ENCODE results near the gene MICU1. TPM values are rescaled to one million over a fixed set of nuclear protein-coding genes. Genes with fewer than 3 reads are reported as not detected.
A peak's percentile ranks its signal among the peaks of the same experiment; 100 is the strongest.

MICU1 gene
- polyA plus RNA-seq, 1 of the 3 experiments (the other 2 are of a cell fraction) = 24.6 TPM

DNA sequence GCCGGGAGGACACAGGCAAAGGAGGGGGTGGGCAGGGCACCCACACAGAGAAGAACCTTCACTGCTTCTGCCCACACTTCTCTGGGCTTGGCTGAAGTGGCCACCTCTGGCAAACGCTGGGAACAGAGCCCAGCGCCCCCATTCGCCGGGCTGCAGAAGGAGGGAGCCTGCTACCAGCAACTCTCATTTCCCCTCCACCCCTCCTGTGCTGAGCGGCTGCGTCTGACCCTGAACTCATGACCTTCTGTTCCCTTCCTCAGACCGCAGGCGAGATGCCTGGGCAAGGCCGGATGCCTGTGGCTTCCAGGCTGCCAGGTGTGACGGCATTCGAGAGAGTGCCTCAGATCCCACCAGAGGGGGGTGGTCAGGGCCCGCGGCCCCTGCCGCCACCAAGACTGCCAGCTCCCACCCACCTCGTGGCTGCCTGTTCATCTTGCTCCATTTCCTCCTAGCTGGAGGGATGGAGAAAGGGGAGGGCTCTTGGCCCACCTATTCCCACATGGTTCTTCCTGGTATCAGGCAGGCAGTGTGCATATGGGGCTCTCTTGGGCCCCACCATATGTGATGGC lies 291.0 kb downstream of the MICU1 start:
- H3K79me2 ChIP-seq (ENCODE audit: insufficient read depth) = no peaks in the 10 kb centered on the region
- H3K9me2 ChIP-seq = no peaks in the 10 kb centered on the region
- no peaks in the 10 kb centered on the region for H3K9me3 ChIP-seq
- no peaks in the 10 kb centered on the region for H3K27me3 ChIP-seq (ENCODE audit: insufficient read depth)
- peak; percentile 56 for DNase-seq
- ChIA-PET CTCF (interaction anchor here (1.0 to 14.0 kb wide), 13 partner anchors 7 to 291 kb away, joined by 3 to 198 read pairs (median 5); partner anchors contain the start of genes DDIT4 and DNAJB12), POLR2A (interaction anchor here (0.7 to 15.0 kb wide), 3 partner anchors 14 to 227 kb away, joined by 3 to 234 read pairs (median 18); partner anchors contain the start of gene DDIT4)
- TF ChIP-seq RAD21 (IDR thresholded peaks at IDR 0.05; ENCODE audit: low read length) = peak; percentile 31
- TF ChIP-seq RCOR1 (IDR thresholded peaks at IDR 0.05; ENCODE audit: low read length) = peak; percentile 60; the same call in 1 of the 2 replicates
- TF ChIP-seq ELF1 (IDR thresholded peaks at IDR 0.05) = no peak
- TF ChIP-seq EP300 (IDR thresholded peaks at IDR 0.05; ENCODE audit: borderline replicate concordance in 1 of 2, low read depth in 1 of 2, low read length in 1 of 2) = peak in 1 of 2 experiments; percentile 31; a peak in 1 of 4 replicates
- peak; percentile 50; the same call in 1 of the 2 replicates for TF ChIP-seq TCF12 (IDR thresholded peaks at IDR 0.05)
- no peak for TF ChIP-seq SMC3 (IDR thresholded peaks at IDR 0.05; ENCODE audit: low read depth, low read length)
- TF ChIP-seq EZH2phosphoT487 (IDR thresholded peaks at IDR 0.05; ENCODE audit: borderline replicate concordance, low read depth) = no peak
- TF ChIP-seq MAX (IDR thresholded peaks at IDR 0.05; ENCODE audit: low read depth) = no peak
- TF ChIP-seq CTCF (IDR thresholded peaks at IDR 0.05) = peak; percentile 16; the same call in 1 of the 2 replicates
- no peak for TF ChIP-seq RFX5 (IDR thresholded peaks at IDR 0.05; ENCODE audit: low read length)
- peak; percentile 26; the same call in 1 of the 2 replicates for TF ChIP-seq NFIC (IDR thresholded peaks at IDR 0.05; ENCODE audit: borderline replicate concordance)
- TF ChIP-seq RXRA (IDR thresholded peaks at IDR 0.05; ENCODE audit: borderline replicate concordance, low read depth) = peak; percentile 69; the same call in 1 of the 2 replicates
- TF ChIP-seq, protein P1, sequence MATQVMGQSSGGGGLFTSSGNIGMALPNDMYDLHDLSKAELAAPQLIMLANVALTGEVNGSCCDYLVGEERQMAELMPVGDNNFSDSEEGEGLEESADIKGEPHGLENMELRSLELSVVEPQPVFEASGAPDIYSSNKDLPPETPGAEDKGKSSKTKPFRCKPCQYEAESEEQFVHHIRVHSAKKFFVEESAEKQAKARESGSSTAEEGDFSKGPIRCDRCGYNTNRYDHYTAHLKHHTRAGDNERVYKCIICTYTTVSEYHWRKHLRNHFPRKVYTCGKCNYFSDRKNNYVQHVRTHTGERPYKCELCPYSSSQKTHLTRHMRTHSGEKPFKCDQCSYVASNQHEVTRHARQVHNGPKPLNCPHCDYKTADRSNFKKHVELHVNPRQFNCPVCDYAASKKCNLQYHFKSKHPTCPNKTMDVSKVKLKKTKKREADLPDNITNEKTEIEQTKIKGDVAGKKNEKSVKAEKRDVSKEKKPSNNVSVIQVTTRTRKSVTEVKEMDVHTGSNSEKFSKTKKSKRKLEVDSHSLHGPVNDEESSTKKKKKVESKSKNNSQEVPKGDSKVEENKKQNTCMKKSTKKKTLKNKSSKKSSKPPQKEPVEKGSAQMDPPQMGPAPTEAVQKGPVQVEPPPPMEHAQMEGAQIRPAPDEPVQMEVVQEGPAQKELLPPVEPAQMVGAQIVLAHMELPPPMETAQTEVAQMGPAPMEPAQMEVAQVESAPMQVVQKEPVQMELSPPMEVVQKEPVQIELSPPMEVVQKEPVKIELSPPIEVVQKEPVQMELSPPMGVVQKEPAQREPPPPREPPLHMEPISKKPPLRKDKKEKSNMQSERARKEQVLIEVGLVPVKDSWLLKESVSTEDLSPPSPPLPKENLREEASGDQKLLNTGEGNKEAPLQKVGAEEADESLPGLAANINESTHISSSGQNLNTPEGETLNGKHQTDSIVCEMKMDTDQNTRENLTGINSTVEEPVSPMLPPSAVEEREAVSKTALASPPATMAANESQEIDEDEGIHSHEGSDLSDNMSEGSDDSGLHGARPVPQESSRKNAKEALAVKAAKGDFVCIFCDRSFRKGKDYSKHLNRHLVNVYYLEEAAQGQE (IDR thresholded peaks at IDR 0.05; ENCODE audit: low read depth, low read length) = no peak
- 0 out of 2 replicates have a peak, but pooled peaks have one; percentile 38 for TF ChIP-seq FOXJ3 (CRISPR knock-in tag; IDR thresholded peaks at IDR 0.05)
- TF ChIP-seq MEF2A (IDR thresholded peaks at IDR 0.05; ENCODE audit: borderline replicate concordance, low read depth) = no peak
- H2AFZ ChIP-seq (ENCODE audit: low read depth) = no peak overlapping the region
- WGBS (ENCODE audit: low lambda C conversion rate) = 40% methylated on average over 9 of the region's 16 CpGs
- H3K4me1 ChIP-seq (ENCODE audit: control insufficient read depth in 1 of 2, insufficient read depth in 2 of 2, low read depth in 1 of 2, low read length in 1 of 2) = peaks cover 15 to 68% of the 10 kb centered on the region in 2 experiments
- H3K27ac ChIP-seq (ENCODE audit: low read depth in 2 of 2, low read length in 1 of 2) = peak overlapping the region; percentile 57 to 99; a peak in 3 of 4 replicates
- H3K4me3 ChIP-seq (ENCODE audit: low read depth in 2 of 2, low read length in 1 of 2) = no peak overlapping the region
- H3K4me2 ChIP-seq = peak overlapping the region; percentile 35; the same call in 1 of the 2 replicates
- H4K20me1 ChIP-seq (ENCODE audit: insufficient read depth) = no peaks in the 10 kb centered on the region
- H3K36me3 ChIP-seq (replicated peaks in 1 of 2; ENCODE audit: control insufficient read depth in 1 of 2, insufficient read depth in 2 of 2, low read length in 1 of 2) = peaks cover 28 to 30% of the 10 kb centered on the region in 2 experiments
- peak overlapping the region; percentile 1; the same call in 1 of the 2 replicates for H3K9ac ChIP-seq
- H3F3A ChIP-seq (replicated peaks; ENCODE audit: insufficient read depth) = peaks cover 16% of the 10 kb centered on the region
